HG03354 (cell line): Measurements from ENCODE around the gene CYB5D1.

Experiments
- ATAC-seq: cut with Tn5 transposase; IDR thresholded peaks from one replicate; pipeline ENCODE4 v1.9.1; 2021; ENCODE audit warnings: mild to moderate bottlenecking; ENCODE audit not compliant: unreplicated experiment, poor library complexity, severe bottlenecking

The CYB5D1 gene

DNA sequence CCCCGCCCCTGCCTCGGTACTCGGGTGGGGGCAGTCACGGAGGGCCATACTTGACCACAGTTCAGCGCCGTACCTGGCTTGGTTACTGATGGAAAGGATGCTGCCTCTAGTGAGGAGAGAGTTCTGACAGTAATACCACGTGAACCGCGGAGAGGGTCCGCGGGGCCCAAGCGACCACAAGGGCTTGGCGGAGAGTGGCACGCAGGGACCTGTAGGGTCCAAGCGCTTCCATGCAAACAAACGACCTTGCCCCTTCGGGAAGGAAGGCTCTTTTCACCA is 14.6 kb upstream of the CYB5D1 start:
- ATAC-seq: peak; percentile 0

- ATAC-seq: peak; percentile 30
Observed at GRCh38 chr17:7843536-7844291, 14.1 kb upstream of the CYB5D1 start.

- ATAC-seq: peak; percentile 48
Observed at GRCh38 chr17:7844292-7845154, 13.3 kb upstream of the CYB5D1 start.

- no peak for ATAC-seq
Observed at GRCh38 chr17:7845359-7846062, 12.3 kb upstream of the CYB5D1 start.

DNA sequence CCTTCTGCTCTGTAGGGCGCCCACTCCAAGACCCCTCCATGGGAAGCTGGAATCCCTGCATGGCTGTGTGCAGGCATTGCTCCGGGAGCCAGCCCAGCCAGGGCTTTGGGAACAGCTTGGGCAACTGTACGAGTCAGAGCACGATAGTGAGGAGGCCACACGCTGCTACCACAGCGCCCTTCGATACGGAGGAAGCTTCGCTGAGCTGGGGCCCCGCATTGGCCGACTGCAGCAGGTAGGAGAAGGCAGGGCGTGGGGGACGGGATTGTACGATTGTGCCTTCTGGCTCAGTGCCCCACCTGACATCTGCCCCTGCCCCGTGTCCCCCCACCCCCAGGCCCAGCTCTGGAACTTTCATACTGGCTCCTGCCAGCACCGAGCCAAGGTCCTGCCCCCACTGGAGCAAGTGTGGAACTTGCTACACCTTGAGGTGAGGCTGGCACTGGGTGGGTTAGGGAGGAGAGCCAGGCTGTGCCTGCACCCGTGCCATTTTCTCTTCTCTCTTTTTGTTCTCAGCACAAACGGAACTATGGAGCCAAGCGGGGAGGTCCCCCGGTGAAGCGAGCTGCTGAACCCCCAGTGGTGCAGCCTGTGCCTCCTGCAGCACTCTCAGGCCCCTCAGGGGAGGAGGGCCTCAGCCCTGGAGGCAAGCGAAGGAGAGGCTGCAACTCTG is 11.6 kb upstream of the CYB5D1 start:
- no peak for ATAC-seq

- ATAC-seq: no peak
Observed at GRCh38 chr17:7846765-7847661, 10.8 kb upstream of the CYB5D1 start.

DNA sequence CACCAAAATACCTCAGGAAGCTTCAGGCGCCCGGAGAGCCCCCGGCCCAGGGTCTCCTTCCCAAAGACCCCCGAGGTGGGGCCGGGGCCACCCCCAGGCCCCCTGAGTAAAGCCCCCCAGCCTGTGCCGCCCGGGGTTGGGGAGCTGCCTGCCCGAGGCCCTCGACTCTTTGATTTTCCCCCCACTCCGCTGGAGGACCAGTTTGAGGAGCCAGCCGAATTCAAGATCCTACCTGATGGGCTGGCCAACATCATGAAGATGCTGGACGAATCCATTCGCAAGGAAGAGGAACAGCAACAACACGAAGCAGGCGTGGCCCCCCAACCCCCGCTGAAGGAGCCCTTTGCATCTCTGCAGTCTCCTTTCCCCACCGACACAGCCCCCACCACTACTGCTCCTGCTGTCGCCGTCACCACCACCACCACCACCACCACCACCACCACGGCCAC is 9.6 kb upstream of the CYB5D1 start:
- ATAC-seq: no peak

- no peak for ATAC-seq
Observed at GRCh38 chr17:7848739-7849129, 9.1 kb upstream of the CYB5D1 start.

DNA sequence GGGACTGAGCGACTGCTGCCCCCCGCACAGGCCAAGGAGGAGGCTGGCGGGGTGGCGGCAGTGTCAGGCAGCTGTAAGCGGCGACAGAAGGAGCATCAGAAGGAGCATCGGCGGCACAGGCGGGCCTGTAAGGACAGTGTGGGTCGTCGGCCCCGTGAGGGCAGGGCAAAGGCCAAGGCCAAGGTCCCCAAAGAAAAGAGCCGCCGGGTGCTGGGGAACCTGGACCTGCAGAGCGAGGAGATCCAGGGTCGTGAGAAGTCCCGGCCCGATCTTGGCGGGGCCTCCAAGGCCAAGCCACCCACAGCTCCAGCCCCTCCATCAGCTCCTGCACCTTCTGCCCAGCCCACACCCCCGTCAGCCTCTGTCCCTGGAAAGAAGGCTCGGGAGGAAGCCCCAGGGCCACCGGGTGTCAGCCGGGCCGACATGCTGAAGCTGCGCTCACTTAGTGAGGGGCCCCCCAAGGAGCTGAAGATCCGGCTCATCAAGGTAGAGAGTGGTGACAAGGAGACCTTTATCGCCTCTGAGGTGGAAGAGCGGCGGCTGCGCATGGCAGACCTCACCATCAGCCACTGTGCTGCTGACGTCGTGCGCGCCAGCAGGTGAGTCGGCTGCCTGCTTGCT is 8.6 kb upstream of the CYB5D1 start:
- ATAC-seq: no peak

DNA sequence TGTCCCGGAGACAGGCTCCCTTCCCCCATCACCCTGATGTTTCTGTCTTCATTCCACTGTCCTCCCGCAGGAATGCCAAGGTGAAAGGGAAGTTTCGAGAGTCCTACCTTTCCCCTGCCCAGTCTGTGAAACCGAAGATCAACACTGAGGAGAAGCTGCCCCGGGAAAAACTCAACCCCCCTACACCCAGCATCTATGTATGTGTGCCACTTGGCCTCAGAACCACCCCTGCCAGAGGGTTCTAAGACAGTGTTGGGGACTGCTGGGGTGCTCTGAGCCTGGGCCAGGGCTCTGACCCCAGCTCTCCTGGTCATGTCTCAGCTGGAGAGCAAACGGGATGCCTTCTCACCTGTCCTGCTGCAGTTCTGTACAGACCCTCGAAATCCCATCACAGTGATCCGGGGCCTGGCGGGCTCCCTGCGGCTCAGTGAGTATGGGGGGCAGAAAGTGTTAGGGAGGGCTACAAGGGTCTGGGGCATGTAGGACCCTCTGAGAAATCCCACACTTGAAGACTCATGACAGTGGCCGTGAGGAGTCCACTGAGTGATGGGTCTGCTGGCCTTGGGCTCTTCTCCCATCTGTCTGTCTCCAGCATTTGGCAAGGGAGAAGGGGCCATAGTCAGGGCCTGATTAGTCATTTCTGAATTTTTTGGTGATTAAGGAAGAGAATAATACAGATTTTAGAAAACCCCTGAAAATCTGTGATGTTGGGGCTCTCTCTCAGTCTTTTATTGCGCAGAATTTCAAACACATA is 7.9 kb upstream of the CYB5D1 start:
- ATAC-seq: no peak

GRCh38 chr17:7850701-7851437 is 6.9 kb upstream of the CYB5D1 start:
- no peak for ATAC-seq

DNA sequence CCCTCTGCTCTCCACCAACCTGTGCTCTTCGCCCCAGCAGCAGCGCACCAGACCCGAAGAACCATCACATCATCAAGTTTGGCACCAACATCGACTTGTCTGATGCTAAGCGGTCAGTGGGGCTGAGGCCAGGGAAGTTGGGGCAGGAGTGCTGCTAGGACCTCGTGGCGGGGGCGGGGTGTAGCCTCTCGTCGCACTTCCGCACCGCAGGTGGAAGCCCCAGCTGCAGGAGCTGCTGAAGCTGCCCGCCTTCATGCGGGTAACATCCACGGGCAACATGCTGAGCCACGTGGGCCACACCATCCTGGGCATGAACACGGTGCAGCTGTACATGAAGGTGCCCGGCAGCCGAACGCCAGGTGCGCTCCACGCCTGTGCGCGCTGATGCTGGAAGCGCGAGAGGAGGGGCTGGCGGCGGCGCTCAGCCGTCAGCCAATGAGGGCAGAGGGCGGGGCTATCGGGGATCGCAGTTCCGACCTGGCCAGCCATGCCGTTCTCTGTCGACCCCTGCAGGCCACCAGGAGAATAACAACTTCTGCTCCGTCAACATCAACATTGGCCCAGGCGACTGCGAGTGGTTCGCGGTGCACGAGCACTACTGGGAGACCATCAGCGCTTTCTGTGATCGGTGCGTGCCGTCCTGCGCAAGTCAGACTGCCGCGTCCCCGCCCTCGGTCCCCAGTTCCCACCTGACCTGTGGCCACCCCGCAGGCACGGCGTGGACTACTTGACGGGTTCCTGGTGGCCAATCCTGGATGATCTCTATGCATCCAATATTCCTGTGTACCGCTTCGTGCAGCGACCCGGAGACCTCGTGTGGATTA is 6.2 kb upstream of the CYB5D1 start:
- ATAC-seq: peak; percentile 72

GRCh38 chr17:7852262-7852670 is 5.5 kb upstream of the CYB5D1 start:
- ATAC-seq: no peak

DNA sequence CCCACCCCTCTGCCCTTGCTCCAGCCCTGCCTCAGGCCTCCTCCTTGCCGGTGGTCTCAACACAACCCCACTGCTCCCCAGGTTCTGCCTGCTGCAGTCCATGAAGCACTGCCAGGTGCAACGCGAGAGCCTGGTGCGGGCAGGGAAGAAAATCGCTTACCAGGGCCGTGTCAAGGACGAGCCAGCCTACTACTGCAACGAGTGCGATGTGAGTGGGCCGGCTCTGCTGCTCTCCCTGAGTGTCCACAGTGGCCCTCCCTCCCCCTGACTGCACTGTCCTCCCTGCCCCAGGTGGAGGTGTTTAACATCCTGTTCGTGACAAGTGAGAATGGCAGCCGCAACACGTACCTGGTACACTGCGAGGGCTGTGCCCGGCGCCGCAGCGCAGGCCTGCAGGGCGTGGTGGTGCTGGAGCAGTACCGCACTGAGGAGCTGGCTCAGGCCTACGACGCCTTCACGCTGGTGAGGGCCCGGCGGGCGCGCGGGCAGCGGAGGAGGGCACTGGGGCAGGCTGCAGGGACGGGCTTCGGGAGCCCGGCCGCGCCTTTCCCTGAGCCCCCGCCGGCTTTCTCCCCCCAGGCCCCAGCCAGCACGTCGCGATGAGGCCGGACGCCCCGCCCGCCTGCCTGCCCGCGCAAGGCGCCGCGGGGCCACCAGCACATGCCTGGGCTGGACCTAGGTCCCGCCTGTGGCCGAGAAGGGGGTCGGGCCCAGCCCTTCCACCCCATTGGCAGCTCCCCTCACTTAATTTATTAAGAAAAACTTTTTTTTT is 4.7 kb upstream of the CYB5D1 start:
- no peak for ATAC-seq

GRCh38 chr17:7853691-7854038 is 4.1 kb upstream of the CYB5D1 start:
- ATAC-seq: no peak
